GM12878 (cell line): ENCODE measurements around the gene NAV2. TPM values are rescaled to one million over a fixed set of nuclear protein-coding genes. Genes with fewer than 3 reads are reported as not detected.

Experiments
- ATAC-seq: fragments of 200-7000 bp; cut with Tn5 transposase; 3 replicates; pipeline ENCODE4 v1.9.1; 2020; ENCODE audit warnings: mild to moderate bottlenecking, moderate library complexity
- BruUV-seq: library from RNA; stranded (reverse); fragments of 400-500 nt; replicated peaks from 2 replicates; lab custom pipeline; 2021; lab: Mats Ljungman, UMichigan
- CTCF ChIA-PET: fragments of 300-600 bp; sonication (Branson Sonifier 250); formaldehyde crosslinking; extraction: SDS; loops from one replicate; lab custom pipeline; 2021; ENCODE audit warnings: inconsistent platforms; lab: Yijun Ruan, JAX
- POLR2A ChIA-PET: fragments of 350-600 bp; formaldehyde crosslinking; extraction: SDS; loops from one replicate; lab custom pipeline; 2021; ENCODE audit warnings: inconsistent platforms; lab: Charles Lee
- RAD21 ChIA-PET: fragments of 300-600 bp; sonication (Branson Sonifier 250); formaldehyde crosslinking; loops from one replicate; lab custom pipeline; 2023; ENCODE audit warnings: antibody characterized with exemption; ENCODE audit not compliant: unreplicated experiment; lab: Charles Lee
- SMC1A ChIA-PET: fragments of 300-600 bp; sonication (Branson Sonifier 250); formaldehyde crosslinking; loops from one replicate; lab custom pipeline; 2023; ENCODE audit not compliant: unreplicated experiment, uncharacterized antibody; lab: Charles Lee
- DNase-seq: peaks from one replicate; pipeline ENCODE4 v3.0.0-alpha.2; 2011; ENCODE audit warnings: low read depth, low spot score
- FAIRE-seq: peaks from 3 replicates; lab custom pipeline; 2011; peaks lifted over from hg19 to GRCh38; lab: Jason Lieb, UNC
- H2AFZ ChIP-seq: 2 replicates; pipeline ENCODE4 v1.6.0; 2011; ENCODE audit warnings: low read depth, low read length, control low read depth; ENCODE audit not compliant: control insufficient read depth
- H3K27ac ChIP-seq: 2 replicates; pipeline ENCODE4 v1.5.1; 2011; ENCODE audit warnings: control low read depth; ENCODE audit not compliant: control insufficient read depth, insufficient read depth
- H3K27me3 ChIP-seq, 2 experiments: replicated peaks in 1 of 2; 2 replicates each; pipeline versions ENCODE4 v1.6.0 to v1.6.1; 2011; ENCODE audit warnings: low read length in 1 of 2; ENCODE audit not compliant: control insufficient read depth in 2 of 2, insufficient read depth in 2 of 2
- H3K36me3 ChIP-seq, 2 experiments: 2 replicates each; pipeline ENCODE4 v1.5.1; 2011; ENCODE audit warnings: low read length in 1 of 2; ENCODE audit not compliant: control insufficient read depth in 2 of 2, insufficient read depth in 2 of 2
- H3K4me1 ChIP-seq: 2 replicates; pipeline ENCODE4 v1.6.1; 2011; ENCODE audit warnings: mild to moderate bottlenecking, low read length, moderate library complexity, mixed read lengths; ENCODE audit not compliant: control insufficient read depth, insufficient read depth
- H3K4me2 ChIP-seq: 2 replicates; pipeline ENCODE4 v1.6.0; 2011; ENCODE audit warnings: control low read depth; ENCODE audit not compliant: control insufficient read depth, insufficient read depth
- H3K4me3 ChIP-seq: fragments of 200-600 bp; sonication (generic); 2 replicates; pipeline ENCODE4 v1.5.1; 2016
- H3K79me2 ChIP-seq: 2 replicates; pipeline ENCODE4 v1.6.0; 2011; ENCODE audit warnings: low read length; ENCODE audit not compliant: control insufficient read depth, insufficient read depth
- H3K9ac ChIP-seq: 2 replicates; pipeline ENCODE4 v1.8.0; 2011; ENCODE audit warnings: low read length, control low read depth, mixed read lengths; ENCODE audit not compliant: control insufficient read depth, insufficient read depth
- H3K9me3 ChIP-seq: replicated peaks from 3 replicates; pipeline ENCODE4 v1.5.1; 2011; ENCODE audit warnings: mild to moderate bottlenecking, low read length; ENCODE audit not compliant: control insufficient read depth, insufficient read depth
- H4K20me1 ChIP-seq: 2 replicates; pipeline ENCODE4 v1.6.0; 2011; ENCODE audit not compliant: control insufficient read depth, insufficient read depth
- BCL11A ChIP-seq: IDR thresholded peaks from 2 replicates; pipeline ENCODE4 v1.6.1; 2011; ENCODE audit warnings: low read depth, low read length
- CBFB ChIP-seq: IDR thresholded peaks from 2 replicates; pipeline ENCODE4 v1.6.1; 2016; ENCODE audit warnings: antibody characterized with exemption, low read depth
- CHD2 ChIP-seq: IDR thresholded peaks from 2 replicates; pipeline ENCODE4 v1.6.1; 2011; ENCODE audit warnings: low read depth, low read length, improper control_type of control experiment, borderline replicate concordance
- CHD4 ChIP-seq: fragments of 200-600 bp; sonication (generic); IDR thresholded peaks from 2 replicates; pipeline ENCODE4 v1.6.1; 2016; ENCODE audit warnings: mild to moderate bottlenecking
- EED ChIP-seq: sonication (generic); IDR thresholded peaks from 2 replicates; pipeline ENCODE4 v1.6.1; 2016; ENCODE audit warnings: antibody characterized with exemption, low read depth
- MEF2B ChIP-seq: fragments of 450-650 bp; IDR thresholded peaks from 2 replicates; pipeline ENCODE4 v1.6.1; 2018; ENCODE audit warnings: mild to moderate bottlenecking, moderate library complexity; ENCODE audit not compliant: partially characterized antibody, poor library complexity, severe bottlenecking
- MYB ChIP-seq: fragments of 150-350 bp; IDR thresholded peaks from 2 replicates; pipeline ENCODE4 v1.6.1; 2014; ENCODE audit warnings: mild to moderate bottlenecking, low read depth, low read length, borderline replicate concordance
- PKNOX1 ChIP-seq: fragments of 450-650 bp; IDR thresholded peaks from 2 replicates; pipeline ENCODE4 v1.6.1; 2016; ENCODE audit warnings: mild to moderate bottlenecking
- RAD21 ChIP-seq: IDR thresholded peaks from 2 replicates; pipeline ENCODE4 v1.6.1; 2011; ENCODE audit warnings: mild to moderate bottlenecking, low read depth, low read length, moderate library complexity; ENCODE audit not compliant: insufficient read depth
- RAD51 ChIP-seq: fragments of 450-650 bp; IDR thresholded peaks from 2 replicates; pipeline ENCODE4 v1.6.1; 2016; ENCODE audit warnings: moderate library complexity, mild to moderate bottlenecking, inconsistent platforms
- RB1 ChIP-seq: fragments of 450-650 bp; formaldehyde crosslinking; IDR thresholded peaks from 2 replicates; pipeline ENCODE4 v1.6.1; 2017; ENCODE audit warnings: mild to moderate bottlenecking, borderline replicate concordance
- SKIL ChIP-seq: fragments of 450-650 bp; IDR thresholded peaks from 2 replicates; pipeline ENCODE4 v1.6.1; 2017; ENCODE audit warnings: mild to moderate bottlenecking, low read depth, inconsistent platforms; ENCODE audit not compliant: poor library complexity, severe bottlenecking
- SMARCA5 ChIP-seq: fragments of 450-650 bp; IDR thresholded peaks from 2 replicates; pipeline ENCODE4 v1.6.1; 2017; ENCODE audit warnings: mild to moderate bottlenecking
- USF1 ChIP-seq: IDR thresholded peaks from 2 replicates; pipeline ENCODE4 v1.6.1; 2011; ENCODE audit warnings: borderline replicate concordance, low read depth, mild to moderate bottlenecking, moderate library complexity, mixed read lengths, low read length; ENCODE audit not compliant: insufficient read depth; ENCODE audit errors: extremely low read length
- ZNF384 ChIP-seq: IDR thresholded peaks from 2 replicates; pipeline ENCODE4 v1.6.1; 2012; ENCODE audit warnings: low read depth, mild to moderate bottlenecking, low read length, improper control_type of control experiment, borderline replicate concordance
- ZZZ3 ChIP-seq: IDR thresholded peaks from 2 replicates; pipeline ENCODE4 v1.6.1; 2011; ENCODE audit warnings: low read depth; ENCODE audit not compliant: control insufficient read depth, insufficient read length
- WGBS: methylation state at CpG from one replicate; pipeline ENCODE4 v1.1.6; 2016; ENCODE audit warnings: low lambda C conversion rate; ENCODE audit not compliant: insufficient replicate concordance, insufficient coverage; ENCODE audit errors: missing lambda C conversion rate; 5-methylcytosine and 5-hydroxymethylcytosine counted together
- in situ Hi-C: fragments of 300-500 bp; cut with MboI; formaldehyde crosslinking; loops from 9 replicates; pipeline ENCODE4 v1.14.3; 2018; ENCODE audit warnings: mixed read lengths
- intact Hi-C: fragments of 100-400 bp; cut with micrococcal nuclease; formaldehyde crosslinking; loops from one replicate; pipeline ENCODE4 v1.14.2; 2022; ENCODE audit not compliant: unreplicated experiment
- polyA plus RNA-seq, 11 experiments: library from polyadenylated mRNA; depleted of rRNA in 4 of 11; unstranded in 6 of 11; stranded (reverse) in 5 of 11; fragments of >200 nt; fragmentation: Nextera tagmentation in 4 of 11; fragmentation: Illumina TruSeq in 1 of 11; extraction: Ambion mirVana in 4 of 11; extraction: Trizol in 1 of 11; gene quantifications; 1 replicate in 1 of 11; 2 replicates in 10 of 11; pipeline versions ENCODE4 v1.2.1 to v1.2.3, GENCODE V29; 2011 to 2016; ENCODE audit warnings: inconsistent platforms in 2 of 11, missing spikeins in 2 of 11, low read depth in 1 of 11
- total RNA-seq, 4 experiments: library from RNA; depleted of rRNA in 3 of 4; stranded (reverse); fragments of >200 nt in 3 of 4; fragmentation: Illumina TruSeq in 1 of 4; extraction: Trizol in 1 of 4; gene quantifications; 2 replicates each; pipeline versions ENCODE4 v1.2.1 to v1.2.3, GENCODE V29; 2013 to 2021

The NAV2 gene
- total and polyA plus RNA-seq, 10 of the 15 experiments (the other 5 are each of a cell fraction or from before 2014, with no cell fraction given), result 0.35 to 6.1 (median 1.1) TPM

GRCh38 chr11:19738124-19738523, 25.5 kb downstream of the NAV2 start:
- no TSS peak for BruUV-seq
- no peaks in the 10 kb centered on the region for H3K79me2 ChIP-seq
- H3K4me2 ChIP-seq, result no peak overlapping the region
- no peak overlapping the region for H3K9ac ChIP-seq
- H2AFZ ChIP-seq, result no peak overlapping the region
- no peaks in the 10 kb centered on the region for H3K9me3 ChIP-seq
- H3K27ac ChIP-seq, result no peak overlapping the region
- no peaks in the 10 kb centered on the region for H3K27me3 ChIP-seq
- TF ChIP-seq EED (no peak), RB1 (no peak), MYB (no peak), RAD21 (no peak), RAD51 (no peak), PKNOX1 (no peak), SKIL (no peak), CHD4 (no peak), CHD2 (no peak), BCL11A (no peak), CBFB (no peak), ZZZ3 (no peak), ZNF384 (no peak), MEF2B (no peak), USF1 (no peak), SMARCA5 (no peak)
- ChIA-PET SMC1A (interaction anchor here (1.1 kb wide), 2 partner anchors 74 to 123 kb away, joined by 3 read pairs; no protein-coding TSS in a partner anchor), RAD21 (interaction anchor here (0.7 to 1.1 kb wide), 2 partner anchors 17 to 177 kb away, joined by 3 read pairs; no protein-coding TSS in a partner anchor), CTCF (interaction anchor here (2.0 to 4.4 kb wide), 2 partner anchors 173 to 178 kb away, joined by 12 to 32 read pairs; no protein-coding TSS in a partner anchor), POLR2A (interaction anchor here (0.6 kb wide), 1 partner anchor 275 kb away, joined by 3 read pairs; no protein-coding TSS in a partner anchor)
- H3K36me3 ChIP-seq, result no peaks in the 10 kb centered on the region
- no peak for FAIRE-seq
- no peaks in the 10 kb centered on the region for H4K20me1 ChIP-seq
- intact Hi-C loops, result no loop called here
- no peak for DNase-seq
- 10% methylated on average over 3 of the region's 3 CpGs for WGBS
- no peaks in the 10 kb centered on the region for H3K4me1 ChIP-seq
- in situ Hi-C loops, result loop anchor here (5.0 to 25.0 kb wide), 2 partner anchors 171 to 426 kb away; no protein-coding TSS in a partner anchor
- ATAC-seq, result no peak
- no peak overlapping the region for H3K4me3 ChIP-seq
